Measurements from ENCODE around the gene ANKDD1A.

The ANKDD1A gene

GRCh38 chr15:64925335-64926330, 13.9 kb downstream of the ANKDD1A start:
- no peak for DNase-seq

- no peak for DNase-seq
Measured at GRCh38 chr15:64926661-64927060, 15.0 kb downstream of the ANKDD1A start.

- DNase-seq = no peak
Measured at GRCh38 chr15:64928626-64929220, 17.0 kb downstream of the ANKDD1A start.

GRCh38 chr15:64930019-64930652, 18.4 kb downstream of the ANKDD1A start:
- no peak for DNase-seq

GRCh38 chr15:64930778-64931371, 19.2 kb downstream of the ANKDD1A start:
- DNase-seq = no peak

GRCh38 chr15:64931381-64931780, 19.7 kb downstream of the ANKDD1A start:
- no peak for DNase-seq

GRCh38 chr15:64934023-64934422, 22.3 kb downstream of the ANKDD1A start:
- DNase-seq = no peak

- DNase-seq = peak; percentile 7
Measured at GRCh38 chr15:64938192-64938591, 26.5 kb downstream of the ANKDD1A start.

- DNase-seq = no peak
Measured at GRCh38 chr15:64942356-64942755, 30.7 kb downstream of the ANKDD1A start.

- DNase-seq = no peak
Measured at GRCh38 chr15:64943512-64944225, 32.0 kb downstream of the ANKDD1A start.

GRCh38 chr15:64944961-64945360, 33.3 kb downstream of the ANKDD1A start:
- no peak for DNase-seq

GRCh38 chr15:64947211-64947610, 35.5 kb downstream of the ANKDD1A start:
- no peak for DNase-seq

GRCh38 chr15:64948916-64949315, 37.2 kb downstream of the ANKDD1A start:
- no peak for DNase-seq

GRCh38 chr15:64949383-64950186, 37.9 kb downstream of the ANKDD1A start:
- no peak for DNase-seq

GRCh38 chr15:64950888-64951287, 39.2 kb downstream of the ANKDD1A start:
- DNase-seq = no peak

GRCh38 chr15:64951777-64952418, 40.2 kb downstream of the ANKDD1A start:
- no peak for DNase-seq

- DNase-seq = no peak
Measured at GRCh38 chr15:64954395-64954794, 42.7 kb downstream of the ANKDD1A start.

- no peak for DNase-seq
Measured at GRCh38 chr15:64959128-64959527, 47.4 kb downstream of the ANKDD1A start.

- DNase-seq = no peak
Measured at GRCh38 chr15:64960153-64960552, 48.5 kb downstream of the ANKDD1A start.

GRCh38 chr15:64961013-64961412, 49.3 kb downstream of the ANKDD1A start:
- DNase-seq = no peak

GRCh38 chr15:64969401-64969800, 57.7 kb downstream of the ANKDD1A start:
- no peak for DNase-seq
